HEK293 (cell line): ENCODE results near the gene EDDM13.
A peak's percentile ranks its signal among the peaks of the same experiment; 100 is the strongest.

Source experiments
- CTCF ChIA-PET: fragments of 350-600 bp; formaldehyde crosslinking; extraction: SDS; loops from one replicate; lab custom pipeline; 2021; ENCODE audit warnings: antibody characterized with exemption; lab: Yijun Ruan, JAX
- POLR2A ChIA-PET: fragments of 300-600 bp; formaldehyde crosslinking; extraction: SDS; loops from one replicate; lab custom pipeline; 2020; ENCODE audit warnings: antibody characterized with exemption, inconsistent platforms; lab: Yijun Ruan, JAX
- H3K27ac ChIP-seq: fragments of 200-500 bp; sonication (Bioruptor generic); 2 replicates; pipeline ENCODE4 v1.5.1; 2014; ENCODE audit warnings: low read depth, low read length, control low read depth, inconsistent platforms; ENCODE audit errors: extremely low read depth
- H3K36me3 ChIP-seq, 2 experiments: fragments of 200-500 bp in 1 of 2; sonication (Bioruptor generic) in 1 of 2; 1 replicate in 1 of 2; 2 replicates in 1 of 2; pipeline ENCODE4 v1.5.1; 2014 to 2017; ENCODE audit warnings: inconsistent platforms in 2 of 2, low read length in 2 of 2; ENCODE audit not compliant: control insufficient read depth in 2 of 2, insufficient read depth in 1 of 2
- H3K4me1 ChIP-seq: fragments of 200-500 bp; sonication (Bioruptor generic); 2 replicates; pipeline ENCODE4 v1.5.1; 2014; ENCODE audit warnings: mild to moderate bottlenecking, low read length, inconsistent platforms; ENCODE audit not compliant: control insufficient read depth, insufficient read depth
- H3K4me3 ChIP-seq: 2 replicates; pipeline ENCODE4 v1.5.1; 2011; ENCODE audit warnings: low read depth, mild to moderate bottlenecking, control low read depth, low read length, moderate library complexity
- H3K9me3 ChIP-seq: fragments of 200-500 bp; sonication (Bioruptor generic); 2 replicates; pipeline ENCODE4 v1.5.1; 2014; ENCODE audit warnings: low read depth, low read length, inconsistent platforms; ENCODE audit not compliant: control insufficient read depth, insufficient read depth
- EGR2 ChIP-seq: fragments of 450-650 bp; formaldehyde crosslinking; IDR thresholded peaks from 2 replicates; pipeline ENCODE4 v1.5.1; 2016; ENCODE audit warnings: low read depth, missing biosample characterization, missing genetic modification characterization
- IKZF3 ChIP-seq: fragments of 450-650 bp; IDR thresholded peaks from 2 replicates; pipeline ENCODE4 v1.5.0; 2018; ENCODE audit warnings: missing biosample characterization, mild to moderate bottlenecking, missing genetic modification characterization, moderate library complexity
- KLF17 ChIP-seq: fragments of 450-650 bp; formaldehyde crosslinking; IDR thresholded peaks from 2 replicates; pipeline ENCODE4 v1.5.1; 2016; ENCODE audit warnings: missing biosample characterization, missing genetic modification characterization
- RBAK ChIP-seq: fragments of 450-650 bp; formaldehyde crosslinking; IDR thresholded peaks from 2 replicates; pipeline ENCODE4 v1.5.1; 2016; ENCODE audit warnings: missing biosample characterization, missing genetic modification characterization
- REST ChIP-seq: fragments of 450-650 bp; formaldehyde crosslinking; IDR thresholded peaks from 2 replicates; pipeline ENCODE4 v1.5.1; 2016; ENCODE audit warnings: missing biosample characterization, missing genetic modification characterization
- SCRT1 ChIP-seq: fragments of 450-650 bp; formaldehyde crosslinking; IDR thresholded peaks from 2 replicates; pipeline ENCODE4 v1.5.1; 2016; ENCODE audit warnings: missing biosample characterization, missing genetic modification characterization, borderline replicate concordance
- TCF7L2 ChIP-seq: IDR thresholded peaks from 2 replicates; pipeline ENCODE4 v1.6.1; 2011; ENCODE audit warnings: low read depth, mild to moderate bottlenecking, inconsistent platforms, low read length, moderate library complexity, borderline replicate concordance
- WT1 ChIP-seq: fragments of 450-650 bp; formaldehyde crosslinking; IDR thresholded peaks from 2 replicates; pipeline ENCODE4 v1.5.1; 2016; ENCODE audit warnings: missing biosample characterization, missing genetic modification characterization
- ZBTB21 ChIP-seq: fragments of 450-650 bp; formaldehyde crosslinking; IDR thresholded peaks from 2 replicates; pipeline ENCODE4 v1.5.1; 2017; ENCODE audit warnings: missing biosample characterization, missing genetic modification characterization
- ZFHX2 ChIP-seq: fragments of 450-650 bp; formaldehyde crosslinking; conservative IDR thresholded peaks from 2 replicates; pipeline ENCODE4 v1.5.1; 2016; ENCODE audit warnings: missing biosample characterization, missing genetic modification characterization
- ZFP37 ChIP-seq: fragments of 450-650 bp; formaldehyde crosslinking; IDR thresholded peaks from 2 replicates; pipeline ENCODE4 v1.5.1; 2016; ENCODE audit warnings: missing biosample characterization, missing genetic modification characterization
- ZNF10 ChIP-seq: fragments of 450-650 bp; formaldehyde crosslinking; IDR thresholded peaks from 2 replicates; pipeline ENCODE4 v1.5.1; 2017; ENCODE audit warnings: missing biosample characterization, missing genetic modification characterization
- ZNF24 ChIP-seq: fragments of 450-650 bp; formaldehyde crosslinking; IDR thresholded peaks from 2 replicates; pipeline ENCODE4 v1.5.1; 2016; ENCODE audit warnings: missing biosample characterization, missing genetic modification characterization
- ZNF391 ChIP-seq: fragments of 450-650 bp; formaldehyde crosslinking; IDR thresholded peaks from 2 replicates; pipeline ENCODE4 v1.5.1; 2016; ENCODE audit warnings: low read depth, missing biosample characterization, missing genetic modification characterization, borderline replicate concordance
- ZNF398 ChIP-seq: fragments of 450-650 bp; formaldehyde crosslinking; IDR thresholded peaks from 2 replicates; pipeline ENCODE4 v1.5.1; 2017; ENCODE audit warnings: missing biosample characterization, missing genetic modification characterization
- ZNF423 ChIP-seq: fragments of 450-650 bp; formaldehyde crosslinking; IDR thresholded peaks from 2 replicates; pipeline ENCODE4 v1.5.1; 2016; ENCODE audit warnings: missing biosample characterization, missing genetic modification characterization
- ZNF514 ChIP-seq: fragments of 450-650 bp; formaldehyde crosslinking; IDR thresholded peaks from 2 replicates; pipeline ENCODE4 v1.5.1; 2016; ENCODE audit warnings: missing biosample characterization, missing genetic modification characterization
- ZNF777 ChIP-seq: fragments of 450-650 bp; formaldehyde crosslinking; IDR thresholded peaks from 2 replicates; pipeline ENCODE4 v1.5.1; 2017; ENCODE audit warnings: missing biosample characterization, missing genetic modification characterization, borderline replicate concordance
- ZNF791 ChIP-seq: fragments of 450-650 bp; formaldehyde crosslinking; IDR thresholded peaks from 2 replicates; pipeline ENCODE4 v1.5.1; 2016; ENCODE audit warnings: missing biosample characterization, missing genetic modification characterization
- ZSCAN18 ChIP-seq: fragments of 450-650 bp; formaldehyde crosslinking; IDR thresholded peaks from 2 replicates; pipeline ENCODE4 v1.5.1; 2016; ENCODE audit warnings: missing biosample characterization, missing genetic modification characterization

The EDDM13 gene

DNA sequence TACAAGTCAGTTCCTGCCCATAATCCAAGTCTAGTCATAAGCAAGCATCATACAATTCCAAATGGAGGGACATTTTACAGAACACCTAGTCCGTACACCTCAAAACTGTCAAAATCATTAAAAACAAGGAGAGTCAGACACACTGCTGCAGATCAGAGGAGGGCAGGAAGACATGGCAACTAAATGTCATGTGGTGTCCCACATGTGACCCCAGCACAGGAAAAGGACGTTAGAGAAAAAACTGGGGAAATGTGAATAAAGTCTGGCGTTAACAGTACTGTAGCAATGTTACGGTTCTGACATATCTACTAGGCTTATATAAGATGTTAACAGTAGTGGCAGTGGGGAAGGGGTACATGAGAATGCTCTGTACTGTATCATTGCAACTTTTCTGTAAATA lies 39.8 kb downstream of the EDDM13 start (continued):
- TF ChIP-seq ZNF514 (tag by site-specific recombination) (no peak), ZSCAN18 (tag by site-specific recombination) (no peak)

GRCh38 chr19:56312787-56313657 lies 40.5 kb downstream of the EDDM13 start:
- Histone ChIP-seq H3K27ac (no peak overlapping the region), H3K4me1 (0 out of 2 replicates have a peak, but pooled peaks cover 2% of the 10 kb centered on the region), H3K4me3 (no peak overlapping the region), H3K36me3 (peaks cover 0 to 32% of the 10 kb centered on the region in 2 experiments; a peak in 2 of 3 replicates), H3K9me3 (no peaks in the 10 kb centered on the region)
- ChIA-PET CTCF (interaction anchor here (0.6 to 1.4 kb wide), 7 partner anchors 18 to 1835 kb away, joined by 3 to 9 read pairs (median 3); no protein-coding TSS in a partner anchor), POLR2A (no interaction called here)
- TF ChIP-seq EGR2 (tag by site-specific recombination), result peak; percentile 20; the same call in 1 of the 2 replicates
- no peak for TF ChIP-seq ZNF777 (tag by site-specific recombination)
- TF ChIP-seq ZNF10 (tag by site-specific recombination), result no peak
- no peak for TF ChIP-seq ZNF398 (tag by site-specific recombination)
- no peak for TF ChIP-seq IKZF3 (tag by site-specific recombination)
- 0 out of 2 replicates have a peak, but pooled peaks have one; percentile 51 for TF ChIP-seq ZFHX2 (tag by site-specific recombination)
- TF ChIP-seq ZNF391 (tag by site-specific recombination), result no peak
- TF ChIP-seq TCF7L2, result no peak
- TF ChIP-seq SCRT1, result no peak
- no peak for TF ChIP-seq RBAK (tag by site-specific recombination)
- no peak for TF ChIP-seq WT1 (tag by site-specific recombination)
- no peak for TF ChIP-seq ZNF24 (tag by site-specific recombination)
- TF ChIP-seq ZFP37 (tag by site-specific recombination), result no peak
- no peak for TF ChIP-seq ZNF423 (tag by site-specific recombination)
- TF ChIP-seq ZNF791 (tag by site-specific recombination), result no peak
- no peak for TF ChIP-seq KLF17 (tag by site-specific recombination)
- TF ChIP-seq ZBTB21 (tag by site-specific recombination), result no peak
- no peak for TF ChIP-seq REST (tag by site-specific recombination)
